ENCODE data around the gene VWA8. TPM values are rescaled to one million over a fixed set of nuclear protein-coding genes. Genes with fewer than 3 reads are reported as not detected.

Gene VWA8
- total and polyA plus RNA-seq, 2 of the 8 experiments (the other 6 are each of a cell fraction or from before 2014, with no cell fraction given), result 5.9 to 19.6 TPM

DNA sequence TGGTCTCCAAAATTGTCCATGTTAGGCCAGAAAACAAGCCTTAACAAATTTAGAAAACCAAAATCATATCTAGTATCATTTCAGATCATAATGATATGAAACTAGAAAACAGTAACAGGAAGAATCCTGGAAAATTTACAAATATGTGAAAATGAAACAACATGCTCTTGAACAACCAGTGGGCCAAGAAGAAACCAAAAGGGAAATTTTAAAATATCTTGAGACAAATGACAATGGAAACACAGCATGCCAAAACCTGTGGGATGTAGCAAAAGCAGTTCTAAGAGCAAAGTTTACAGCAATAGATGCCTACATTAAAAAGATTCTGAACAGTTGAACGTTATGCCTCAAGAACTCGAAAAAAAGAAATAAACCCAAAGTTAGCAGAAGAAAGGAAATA lies 32.6 kb downstream of the VWA8 start:
- H3K23ac ChIP-seq (ENCODE audit: insufficient read length), result no peak overlapping the region
- H3K4me2 ChIP-seq (ENCODE audit: insufficient read depth in 1 of 2, low read depth in 2 of 2, low read length in 2 of 2), result no peak overlapping the region
- H4K20me1 ChIP-seq (replicated peaks in 1 of 2; ENCODE audit: control insufficient read depth in 1 of 2, insufficient read depth in 2 of 2, low read length in 2 of 2), result no peaks in the 10 kb centered on the region
- H3K18ac ChIP-seq (ENCODE audit: extremely low read depth, low read length), result no peak overlapping the region
- 77% methylated on average over 2 of the region's 2 CpGs; no CpG with 5 or more reads in 1 of the 2 experiments for WGBS, 2 experiments (ENCODE audit: extremely low coverage in 1 of 2, insufficient coverage in 1 of 2, insufficient read length in 1 of 2, insufficient replicate concordance in 2 of 2, low coverage in 1 of 2, low lambda C conversion rate in 2 of 2, missing lambda C conversion rate in 1 of 2)
- H4K91ac ChIP-seq (replicated peaks; ENCODE audit: insufficient read length, low read length), result no peak overlapping the region
- FAIRE-seq (no peak), DNase-seq (ENCODE audit: low read depth in 1 of 2, low spot score in 2 of 2) (no peak)
- H2BK12ac ChIP-seq (ENCODE audit: low read depth, low read length), result no peak overlapping the region
- no peak overlapping the region for H2BK5ac ChIP-seq (ENCODE audit: low read depth, low read length)
- H3K4ac ChIP-seq (replicated peaks; ENCODE audit: insufficient read length, low read depth, low read length), result no peak overlapping the region
- H2AFZ ChIP-seq (ENCODE audit: low read length), result no peak overlapping the region
- H3K79me1 ChIP-seq (ENCODE audit: low read depth, low read length), result peaks cover 3% of the 10 kb centered on the region; the same call in 1 of the 2 replicates
- no peak overlapping the region for H3K14ac ChIP-seq (ENCODE audit: insufficient read length)
- H3K4me3 ChIP-seq (ENCODE audit: extremely low read depth in 1 of 4, insufficient read depth in 2 of 4, low read depth in 3 of 4, low read length in 4 of 4), result no peak overlapping the region
- ChIA-PET CTCF (ENCODE audit: partially characterized antibody) (interaction anchor here (0.6 to 1.3 kb wide), 2 partner anchors 26 to 54 kb away, joined by 3 read pairs; no protein-coding TSS in a partner anchor), POLR2A (ENCODE audit: partially characterized antibody) (no interaction called here)
- TF ChIP-seq EGR1 (IDR thresholded peaks at IDR 0.05; ENCODE audit: borderline replicate concordance, low read depth, low read length), result no peak
- TF ChIP-seq HDAC6 (IDR thresholded peaks at IDR 0.05; ENCODE audit: low read depth, low read length), result no peak
- TF ChIP-seq MAFK (IDR thresholded peaks at IDR 0.05; ENCODE audit: low read depth, low read length), result no peak
- TF ChIP-seq SP1 (IDR thresholded peaks at IDR 0.05; ENCODE audit: low read depth, low read length), result no peak
- TF ChIP-seq GTF2F1 (IDR thresholded peaks at IDR 0.05; ENCODE audit: borderline replicate concordance, low read depth, low read length), result no peak
- TF ChIP-seq EP300 (IDR thresholded peaks at IDR 0.05; ENCODE audit: borderline replicate concordance in 1 of 2, low read depth in 2 of 2, low read length in 2 of 2), result no peak
- TF ChIP-seq RXRA (IDR thresholded peaks at IDR 0.05; ENCODE audit: insufficient read depth, low read depth, low read length), result no peak
- TF ChIP-seq SIRT6 (IDR thresholded peaks at IDR 0.05; ENCODE audit: low read length), result no peak
- TF ChIP-seq CTBP2 (IDR thresholded peaks at IDR 0.05; ENCODE audit: borderline replicate concordance, insufficient read depth, insufficient read length, low read length), result no peak
- TF ChIP-seq CBX5 (IDR thresholded peaks at IDR 0.05; ENCODE audit: low read depth, low read length), result no peak
- H3K36me3 ChIP-seq (ENCODE audit: control insufficient read depth in 2 of 4, insufficient read depth in 4 of 4, low read length in 3 of 4), result peaks cover 0 to 3% (median 1%) of the 10 kb centered on the region in 4 experiments; a peak in 1 of 8 replicates
- H2BK120ac ChIP-seq (replicated peaks; ENCODE audit: low read depth, low read length), result no peak overlapping the region
- H3K27ac ChIP-seq (ENCODE audit: low read depth, low read length), result no peak overlapping the region
- H2BK20ac ChIP-seq (ENCODE audit: low read length), result no peak overlapping the region
- H3K9ac ChIP-seq (replicated peaks in 1 of 4; ENCODE audit: extremely low read depth in 1 of 4, low read depth in 3 of 4, low read length in 3 of 4), result no peak overlapping the region
- no peaks in the 10 kb centered on the region for H3K27me3 ChIP-seq (replicated peaks in 1 of 4; ENCODE audit: control insufficient read depth in 3 of 4, extremely low read depth in 1 of 4, insufficient read depth in 3 of 4, low read length in 3 of 4)
- H4K8ac ChIP-seq (ENCODE audit: extremely low read depth, insufficient read depth, low read length), result no peak overlapping the region
- H3K23me2 ChIP-seq (ENCODE audit: low read depth, low read length), result no peaks in the 10 kb centered on the region; the same call in 1 of the 2 replicates
- peaks cover 0 to 12% of the 10 kb centered on the region in 2 experiments; a peak in 3 of 4 replicates for H3K79me2 ChIP-seq (ENCODE audit: control insufficient read depth in 1 of 2, insufficient read depth in 2 of 2, low read length in 2 of 2)
- H2BK15ac ChIP-seq (ENCODE audit: low read length), result no peak overlapping the region
- peaks cover 0 to 4% of the 10 kb centered on the region in 2 experiments; a peak in 1 of 4 replicates for H3K9me3 ChIP-seq (ENCODE audit: insufficient read depth in 2 of 2, low read depth in 1 of 2, low read length in 1 of 2)
- no peak overlapping the region for H4K5ac ChIP-seq (ENCODE audit: insufficient read length, low read depth, low read length)
- no peak overlapping the region for H2AK5ac ChIP-seq (ENCODE audit: low read depth, low read length)
- H3K4me1 ChIP-seq (replicated peaks in 1 of 4; ENCODE audit: control insufficient read depth in 3 of 4, insufficient read depth in 4 of 4, low read length in 3 of 4), result no peaks in the 10 kb centered on the region
- H3K56ac ChIP-seq (replicated peaks; ENCODE audit: insufficient read length, low read depth, low read length), result no peak overlapping the region
